Measurements from ENCODE around the gene MROH2A.

MROH2A gene

GRCh38 chr2:233769260-233769659 is 8.9 kb upstream of the MROH2A start:
- TF ChIP-seq EZH2phosphoT487 (IDR thresholded peaks at IDR 0.05; ENCODE audit: borderline replicate concordance, low read length) (no peak), CTCF (IDR thresholded peaks at IDR 0.05; ENCODE audit: low read depth, low read length, poor library complexity, severe bottlenecking) (no peak)
- H3K4me1 ChIP-seq (ENCODE audit: control insufficient read depth, low read length) = no peaks in the 10 kb centered on the region
- 0 out of 2 replicates have a peak, but pooled peaks cover 2% of the 10 kb centered on the region for H3K27me3 ChIP-seq (ENCODE audit: control insufficient read depth, low read length)
- H3K9me2 ChIP-seq (replicated peaks; ENCODE audit: control insufficient read depth, low read length) = no peaks in the 10 kb centered on the region
- H4K20me1 ChIP-seq (ENCODE audit: control insufficient read depth, insufficient read depth, low read depth, low read length) = no peaks in the 10 kb centered on the region
- H3K9me3 ChIP-seq (ENCODE audit: control insufficient read depth, insufficient read depth, low read length) = no peaks in the 10 kb centered on the region
- H3K79me2 ChIP-seq (ENCODE audit: control insufficient read depth, low read length) = no peaks in the 10 kb centered on the region
- H3K4me3 ChIP-seq (ENCODE audit: low read length) = no peak overlapping the region
- no peaks in the 10 kb centered on the region for H3F3A ChIP-seq (ENCODE audit: control insufficient read depth, insufficient read depth)
- H3K4me2 ChIP-seq (ENCODE audit: low read length) = no peak overlapping the region
- no peaks in the 10 kb centered on the region for H3K36me3 ChIP-seq (ENCODE audit: control insufficient read depth, low read length)
- no peak overlapping the region for H3K27ac ChIP-seq (ENCODE audit: low read depth, low read length)

- H3K9me3 ChIP-seq (ENCODE audit: control insufficient read depth, insufficient read depth, low read length) = peaks cover 2% of the 10 kb centered on the region; the same call in 1 of the 2 replicates
- H3K4me3 ChIP-seq (ENCODE audit: low read length) = no peak overlapping the region
- no peak overlapping the region for H3K27ac ChIP-seq (ENCODE audit: low read depth, low read length)
- no peak overlapping the region for H3K4me2 ChIP-seq (ENCODE audit: low read length)
- no peaks in the 10 kb centered on the region for H4K20me1 ChIP-seq (ENCODE audit: control insufficient read depth, insufficient read depth, low read depth, low read length)
- H3F3A ChIP-seq (ENCODE audit: control insufficient read depth, insufficient read depth) = no peaks in the 10 kb centered on the region
- no peaks in the 10 kb centered on the region for H3K9me2 ChIP-seq (replicated peaks; ENCODE audit: control insufficient read depth, low read length)
- no peaks in the 10 kb centered on the region for H3K79me2 ChIP-seq (ENCODE audit: control insufficient read depth, low read length)
- no peaks in the 10 kb centered on the region for H3K36me3 ChIP-seq (ENCODE audit: control insufficient read depth, low read length)
- H3K4me1 ChIP-seq (ENCODE audit: control insufficient read depth, low read length) = no peaks in the 10 kb centered on the region
- TF ChIP-seq CTCF (IDR thresholded peaks at IDR 0.05; ENCODE audit: low read depth, low read length, poor library complexity, severe bottlenecking) (no peak), EZH2phosphoT487 (IDR thresholded peaks at IDR 0.05; ENCODE audit: borderline replicate concordance, low read length) (no peak)
- no peaks in the 10 kb centered on the region for H3K27me3 ChIP-seq (ENCODE audit: control insufficient read depth, low read length)
These were observed 6.0 kb upstream of the MROH2A start for GRCh38 chr2:233772153-233772552.

GRCh38 chr2:233772583-233772982 is 5.5 kb upstream of the MROH2A start:
- Histone ChIP-seq H3K9me2 (replicated peaks; ENCODE audit: control insufficient read depth, low read length) (no peaks in the 10 kb centered on the region), H3K4me1 (ENCODE audit: control insufficient read depth, low read length) (no peaks in the 10 kb centered on the region), H3F3A (ENCODE audit: control insufficient read depth, insufficient read depth) (no peaks in the 10 kb centered on the region), H3K27me3 (ENCODE audit: control insufficient read depth, low read length) (no peaks in the 10 kb centered on the region), H3K9me3 (ENCODE audit: control insufficient read depth, insufficient read depth, low read length) (peaks cover 2% of the 10 kb centered on the region; the same call in 1 of the 2 replicates), H4K20me1 (ENCODE audit: control insufficient read depth, insufficient read depth, low read depth, low read length) (no peaks in the 10 kb centered on the region), H3K36me3 (ENCODE audit: control insufficient read depth, low read length) (no peaks in the 10 kb centered on the region), H3K79me2 (ENCODE audit: control insufficient read depth, low read length) (no peaks in the 10 kb centered on the region), H3K27ac (ENCODE audit: low read depth, low read length) (no peak overlapping the region), H3K4me3 (ENCODE audit: low read length) (no peak overlapping the region), H3K4me2 (ENCODE audit: low read length) (no peak overlapping the region)
- TF ChIP-seq CTCF (IDR thresholded peaks at IDR 0.05; ENCODE audit: low read depth, low read length, poor library complexity, severe bottlenecking) (no peak), EZH2phosphoT487 (IDR thresholded peaks at IDR 0.05; ENCODE audit: borderline replicate concordance, low read length) (no peak)

Data from DOHH2 (cell line).